Right atrium auricular region (tissue), 2 donors: ENCODE measurements around the gene PTGR1. TPM values are rescaled to one million over a fixed set of nuclear protein-coding genes. Genes with fewer than 3 reads are reported as not detected.

Source experiments
- DNase-seq: peaks from one replicate; pipeline ENCODE4 v3.0.0-alpha.2; 2019; ENCODE audit warnings: low spot score
- H3K27ac ChIP-seq, 2 donors: fragments of 200-600 bp; sonication (generic); 1 replicate in 1 of 2; 2 replicates in 1 of 2; pipeline ENCODE4 v1.5.1; 2016 to 2019
- H3K27me3 ChIP-seq, 2 donors: fragments of 200-600 bp; sonication (generic); one replicate each; pipeline versions ENCODE4 v1.5.1 to v1.6.0; 2017 to 2019
- H3K36me3 ChIP-seq: fragments of 200-600 bp; sonication (generic); one replicate; pipeline ENCODE4 v1.5.1; 2016
- H3K4me1 ChIP-seq, 2 donors: fragments of 200-600 bp; sonication (generic); one replicate each; pipeline versions ENCODE4 v1.5.1 to v1.6.0; 2017 to 2019
- H3K4me3 ChIP-seq, 2 donors: fragments of 200-600 bp; sonication (generic); 1 replicate in 1 of 2; 2 replicates in 1 of 2; pipeline ENCODE4 v1.5.1; 2017 to 2019; ENCODE audit warnings: mild to moderate bottlenecking in 1 of 2, moderate library complexity in 1 of 2
- H3K9me3 ChIP-seq, 2 donors: fragments of 200-600 bp; sonication (generic); one replicate each; pipeline ENCODE4 v1.5.1; 2019
- total RNA-seq, 2 donors: library from RNA; depleted of rRNA; stranded (reverse); fragments of >200 nt; gene quantifications; one replicate each; pipeline ENCODE4 v1.1.0, GENCODE V29; 2016
- TF ChIP-seq, protein P1 (sequence below), 2 donors: fragments of 200-600 bp; sonication (generic); IDR thresholded peaks; one replicate each; pipeline ENCODE4 v1.5.1; 2019; ENCODE audit warnings: antibody characterized with exemption in 2 of 2

Gene PTGR1
- total RNA-seq, 2 donors from 2014 or later, result 23.9 to 38.8 TPM

DNA sequence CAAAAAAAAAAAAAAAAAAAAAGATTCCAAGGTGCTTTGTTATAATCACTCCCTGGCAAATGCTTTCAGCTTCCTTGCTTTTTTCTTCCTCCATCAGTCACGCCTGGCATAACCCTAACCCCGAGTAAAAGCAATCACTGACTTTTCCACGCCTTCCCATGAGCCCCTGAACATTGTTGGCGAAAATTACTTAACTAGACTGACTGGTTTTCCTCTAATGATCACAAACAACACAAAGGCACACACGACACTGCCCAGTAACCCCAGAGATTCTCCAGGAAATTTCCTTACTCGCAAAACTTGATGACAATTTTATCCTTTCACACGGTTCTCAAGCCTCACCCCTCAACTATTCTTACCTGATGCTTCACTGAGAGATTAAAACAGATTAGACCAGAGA, 11.4 kb upstream of the PTGR1 start:
- H3K4me1 ChIP-seq, result no peaks in the 10 kb centered on the region
- TF ChIP-seq, protein P1, sequence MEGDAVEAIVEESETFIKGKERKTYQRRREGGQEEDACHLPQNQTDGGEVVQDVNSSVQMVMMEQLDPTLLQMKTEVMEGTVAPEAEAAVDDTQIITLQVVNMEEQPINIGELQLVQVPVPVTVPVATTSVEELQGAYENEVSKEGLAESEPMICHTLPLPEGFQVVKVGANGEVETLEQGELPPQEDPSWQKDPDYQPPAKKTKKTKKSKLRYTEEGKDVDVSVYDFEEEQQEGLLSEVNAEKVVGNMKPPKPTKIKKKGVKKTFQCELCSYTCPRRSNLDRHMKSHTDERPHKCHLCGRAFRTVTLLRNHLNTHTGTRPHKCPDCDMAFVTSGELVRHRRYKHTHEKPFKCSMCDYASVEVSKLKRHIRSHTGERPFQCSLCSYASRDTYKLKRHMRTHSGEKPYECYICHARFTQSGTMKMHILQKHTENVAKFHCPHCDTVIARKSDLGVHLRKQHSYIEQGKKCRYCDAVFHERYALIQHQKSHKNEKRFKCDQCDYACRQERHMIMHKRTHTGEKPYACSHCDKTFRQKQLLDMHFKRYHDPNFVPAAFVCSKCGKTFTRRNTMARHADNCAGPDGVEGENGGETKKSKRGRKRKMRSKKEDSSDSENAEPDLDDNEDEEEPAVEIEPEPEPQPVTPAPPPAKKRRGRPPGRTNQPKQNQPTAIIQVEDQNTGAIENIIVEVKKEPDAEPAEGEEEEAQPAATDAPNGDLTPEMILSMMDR (IDR thresholded peaks at IDR 0.05), result no peak
- H3K27me3 ChIP-seq, result no peaks in the 10 kb centered on the region
- no peak for DNase-seq
- no peak overlapping the region for H3K27ac ChIP-seq
- no peaks in the 10 kb centered on the region for H3K36me3 ChIP-seq
- H3K4me3 ChIP-seq, result no peak overlapping the region
- H3K9me3 ChIP-seq, result no peaks in the 10 kb centered on the region

DNA sequence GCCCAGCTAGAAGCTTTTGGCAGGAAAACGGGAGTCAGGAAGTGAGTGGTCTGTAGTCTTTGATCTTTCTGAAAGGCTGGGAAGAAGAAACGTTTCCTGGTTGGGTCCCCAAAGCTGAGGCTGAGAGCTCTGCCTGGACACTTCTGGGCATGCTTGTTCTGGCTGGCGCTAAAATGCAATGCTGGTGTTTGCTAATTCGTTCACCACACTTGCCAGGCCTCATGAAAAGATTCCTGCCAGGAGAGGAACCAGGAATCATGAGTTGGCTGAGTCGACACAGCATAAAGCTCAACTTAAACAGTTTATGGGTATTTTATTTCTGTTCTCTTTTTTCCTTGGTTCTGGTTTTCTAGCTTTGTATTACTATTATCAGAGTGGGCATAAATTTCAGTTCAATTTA, 10.7 kb upstream of the PTGR1 start:
- no peaks in the 10 kb centered on the region for H3K9me3 ChIP-seq
- no peaks in the 10 kb centered on the region for H3K4me1 ChIP-seq
- TF ChIP-seq, protein P1 (IDR thresholded peaks at IDR 0.05), result no peak
- no peak overlapping the region for H3K27ac ChIP-seq
- H3K4me3 ChIP-seq, result no peak overlapping the region
- H3K36me3 ChIP-seq, result no peaks in the 10 kb centered on the region
- no peak for DNase-seq
- H3K27me3 ChIP-seq, result no peaks in the 10 kb centered on the region

DNA sequence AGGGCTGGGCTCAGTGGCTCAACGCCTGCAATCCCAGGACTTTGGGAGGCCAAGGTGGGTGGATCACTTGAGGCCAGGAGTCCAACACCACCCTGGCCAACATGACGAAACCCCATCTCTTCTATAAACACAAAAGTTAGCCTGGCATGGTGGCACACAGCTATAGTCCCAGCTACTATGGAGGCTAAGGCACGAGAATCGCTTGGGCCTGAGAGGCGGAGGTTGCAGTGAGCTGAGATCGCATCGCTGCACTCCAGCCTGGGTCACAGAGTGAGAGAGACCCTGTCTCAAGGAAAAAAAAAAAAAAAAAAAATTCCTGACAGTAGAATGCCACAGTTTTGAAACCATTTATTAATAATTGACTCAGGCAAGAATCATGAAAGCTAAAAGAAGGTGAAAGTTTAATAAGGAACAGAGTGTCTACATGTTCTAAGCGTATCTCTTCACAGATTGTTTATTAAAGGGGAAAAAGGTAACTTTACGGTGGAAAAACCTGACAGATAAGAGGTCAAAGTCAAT, 5.7 kb upstream of the PTGR1 start:
- no peak for DNase-seq
- H3K27ac ChIP-seq, result no peak overlapping the region
- H3K4me1 ChIP-seq, result no peaks in the 10 kb centered on the region
- no peaks in the 10 kb centered on the region for H3K36me3 ChIP-seq
- no peaks in the 10 kb centered on the region for H3K27me3 ChIP-seq
- TF ChIP-seq, protein P1 (IDR thresholded peaks at IDR 0.05), result no peak
- H3K4me3 ChIP-seq, result no peak overlapping the region
- no peaks in the 10 kb centered on the region for H3K9me3 ChIP-seq

DNA sequence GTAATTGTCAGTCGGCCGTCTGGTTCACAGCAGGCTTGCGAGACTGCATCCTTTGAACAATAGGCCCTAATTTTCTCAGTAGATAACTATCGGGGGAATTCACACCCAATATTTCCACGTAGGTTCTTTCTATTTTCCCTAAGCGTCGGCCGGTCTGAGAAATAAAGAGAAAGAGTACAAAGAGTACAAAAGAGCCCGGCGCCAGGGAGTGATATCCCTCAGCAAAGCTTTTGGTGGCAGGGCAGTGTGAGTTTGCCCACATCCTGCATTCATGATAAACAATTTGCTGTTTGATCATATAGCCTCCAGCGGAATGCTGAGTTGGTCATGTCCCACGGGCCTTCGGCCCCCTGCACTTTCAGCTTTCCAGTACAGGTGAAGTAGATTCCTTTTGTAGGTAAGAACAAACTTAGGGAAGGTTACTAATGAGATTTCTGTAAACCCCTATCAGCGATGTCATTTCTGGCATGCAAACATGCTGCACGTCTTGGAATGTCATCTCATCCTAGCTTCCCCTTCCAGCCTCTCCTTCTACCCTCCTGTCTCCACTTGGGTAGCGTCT, 4.7 kb upstream of the PTGR1 start:
- H3K9me3 ChIP-seq, result no peaks in the 10 kb centered on the region
- H3K36me3 ChIP-seq, result no peaks in the 10 kb centered on the region
- no peaks in the 10 kb centered on the region for H3K27me3 ChIP-seq
- no peak overlapping the region for H3K4me3 ChIP-seq
- TF ChIP-seq, protein P1 (IDR thresholded peaks at IDR 0.05), result no peak
- no peaks in the 10 kb centered on the region for H3K4me1 ChIP-seq
- DNase-seq, result no peak
- H3K27ac ChIP-seq, result no peak overlapping the region

DNA sequence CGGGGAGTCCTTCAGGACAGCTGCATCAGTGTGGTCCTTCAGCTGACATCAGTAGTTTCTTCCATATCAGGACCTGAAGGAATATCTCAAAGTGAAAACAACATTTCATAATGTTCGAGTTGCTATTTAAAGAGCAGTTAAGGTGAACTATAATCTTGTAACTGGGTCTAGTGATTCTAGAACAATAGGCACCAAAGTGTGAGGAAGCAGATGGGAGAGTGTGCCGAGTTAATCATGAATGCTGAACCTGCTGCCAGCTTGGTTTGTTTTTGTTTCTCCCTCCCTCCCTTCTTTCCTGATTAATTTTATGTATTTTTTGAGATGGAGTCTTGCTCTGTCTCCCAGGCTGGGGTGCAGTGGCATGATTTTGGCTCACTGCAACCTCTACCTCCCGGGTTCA, 3.6 kb upstream of the PTGR1 start:
- Histone ChIP-seq H3K4me1 (no peaks in the 10 kb centered on the region), H3K27ac (no peak overlapping the region), H3K36me3 (no peaks in the 10 kb centered on the region), H3K9me3 (no peaks in the 10 kb centered on the region), H3K4me3 (no peak overlapping the region), H3K27me3 (no peaks in the 10 kb centered on the region)
- TF ChIP-seq, protein P1 (IDR thresholded peaks at IDR 0.05), result no peak
- no peak for DNase-seq
